NCI-H2081 treated with DMSO at 0.1 percent for 48 hours (cell line): ENCODE data around the gene EXD1.
"Not testable (repeated sequence)": the region's sequence is repeated elsewhere in the genome, so short reads cannot be mapped to it uniquely, and the experiment has no call there.

Experiments
- DNase-seq: peaks from one replicate; lab custom pipeline; 2025; lab: John Stamatoyannopoulos, UW

The EXD1 gene

DNA sequence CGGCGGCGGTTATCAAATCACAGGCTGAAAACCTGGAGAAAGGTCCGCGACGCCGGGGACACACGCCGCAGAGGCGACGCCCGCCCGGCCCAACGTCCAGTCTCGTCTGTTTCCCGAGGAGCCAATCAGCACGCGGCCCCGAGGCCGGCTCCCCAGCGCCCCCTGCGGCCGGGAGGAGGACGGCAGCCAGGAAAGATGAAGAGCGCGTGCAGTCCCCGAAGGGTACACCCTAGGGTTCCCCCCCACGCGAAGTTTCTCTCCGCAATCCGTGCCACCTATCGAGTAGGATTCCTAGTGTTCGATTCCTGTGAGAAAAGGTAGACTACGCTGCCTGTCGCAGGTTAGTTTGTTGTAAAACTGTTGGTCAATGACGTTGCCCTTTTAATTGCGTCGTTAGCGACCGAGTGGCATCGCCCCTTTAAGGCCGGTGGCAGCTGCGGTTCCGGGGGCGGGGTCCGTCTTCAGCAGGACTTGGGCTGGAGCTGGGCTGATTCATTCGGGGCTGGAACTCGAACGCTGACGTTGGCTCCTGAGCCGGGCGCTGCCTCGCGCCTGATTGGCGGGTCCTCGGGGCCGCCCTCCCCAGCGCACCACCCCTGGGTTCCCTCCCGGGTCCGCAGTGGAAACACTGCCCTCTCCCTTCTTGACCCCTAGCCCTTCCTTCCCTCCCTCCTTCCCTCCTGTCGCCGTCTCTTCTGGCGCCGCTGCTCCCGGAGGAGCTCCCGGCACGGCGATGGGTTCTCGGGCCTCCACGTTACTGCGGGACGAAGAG, at the start of gene EXD1, which contains the start of gene CHP1:
EXD1 (minus strand) TSS at position 108 of the 772 bp plus-strand sequence. CDS start 4,182 bp downstream, outside the sequence.
CHP1 (plus strand) TSS at position 619 of the 772 bp plus-strand sequence; CDS start at position 734, 115 bp downstream.
- DNase-seq: peak; percentile 78

- no peak for DNase-seq
These were observed 49.2 kb upstream of the EXD1 start for GRCh38 chr15:41279535-41280283.

- DNase-seq: no peak
These were observed 47.8 kb upstream of the EXD1 start for GRCh38 chr15:41278319-41278718.

DNA sequence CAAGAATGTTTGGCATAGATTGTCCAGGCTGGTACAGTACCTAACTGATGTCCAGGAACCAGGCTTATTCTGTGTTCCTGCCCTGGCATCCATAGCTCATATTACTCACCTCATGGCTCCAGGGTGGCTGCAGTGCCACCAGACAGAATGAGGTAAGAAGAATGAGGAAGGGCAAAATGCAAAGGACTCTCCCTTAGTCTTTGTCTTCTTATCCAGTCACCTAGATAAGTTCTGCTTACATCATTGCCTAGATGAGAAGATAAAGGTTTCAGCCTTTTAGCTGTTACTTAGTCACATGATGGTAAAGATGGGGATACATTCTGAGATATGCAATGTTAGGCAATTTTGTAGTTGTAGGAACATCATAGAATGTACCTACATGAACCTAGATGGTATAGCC, 46.3 kb upstream of the EXD1 start:
- no peak for DNase-seq

- no peak for DNase-seq
These were observed 39.3 kb upstream of the EXD1 start for GRCh38 chr15:41269887-41270286.

- no peak for DNase-seq
These were observed 33.4 kb upstream of the EXD1 start for GRCh38 chr15:41263891-41264351.

DNA sequence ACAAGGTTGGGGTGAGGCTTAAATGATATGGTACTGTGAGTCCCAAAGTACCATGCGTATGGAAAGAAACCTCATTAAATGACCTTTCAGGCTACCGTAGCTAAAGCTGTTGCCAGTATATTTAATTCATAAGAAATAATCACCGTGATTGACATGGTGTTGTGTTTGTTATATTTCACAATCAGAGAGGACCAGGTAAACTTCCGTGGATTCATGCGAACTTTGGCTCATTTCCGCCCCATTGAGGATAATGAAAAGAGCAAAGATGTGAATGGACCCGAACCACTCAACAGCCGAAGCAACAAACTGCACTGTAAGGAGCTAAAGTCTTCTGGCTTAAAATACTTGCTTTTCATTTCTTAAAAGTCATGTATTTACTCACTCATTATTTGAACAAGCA, 32.0 kb upstream of the EXD1 start:
- no peak for DNase-seq

DNA sequence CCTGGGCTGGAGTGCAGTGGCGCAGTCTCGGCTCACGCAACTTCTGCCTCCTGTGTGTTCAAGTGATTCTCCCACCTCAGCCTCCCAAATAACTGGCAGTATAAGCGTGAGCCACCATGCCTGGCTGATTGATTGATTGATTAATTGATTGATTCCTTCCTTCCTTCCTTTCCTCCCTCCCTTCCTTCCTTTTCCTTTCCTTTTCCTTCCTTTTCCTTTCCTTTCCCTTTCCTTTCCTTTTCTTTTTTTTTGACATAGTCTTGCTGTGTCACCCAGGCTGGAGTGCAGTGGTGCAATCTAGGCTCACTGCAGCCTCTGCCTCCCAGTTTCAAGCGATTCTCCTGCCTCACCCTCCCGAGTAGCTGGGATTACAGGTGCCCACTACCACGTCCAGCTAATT, 30.4 kb upstream of the EXD1 start:
- DNase-seq: not testable (repeated sequence)

- DNase-seq: no peak
These were observed 29.1 kb upstream of the EXD1 start for GRCh38 chr15:41259546-41260189.

GRCh38 chr15:41258750-41259471, 28.4 kb upstream of the EXD1 start:
- DNase-seq: no peak

DNA sequence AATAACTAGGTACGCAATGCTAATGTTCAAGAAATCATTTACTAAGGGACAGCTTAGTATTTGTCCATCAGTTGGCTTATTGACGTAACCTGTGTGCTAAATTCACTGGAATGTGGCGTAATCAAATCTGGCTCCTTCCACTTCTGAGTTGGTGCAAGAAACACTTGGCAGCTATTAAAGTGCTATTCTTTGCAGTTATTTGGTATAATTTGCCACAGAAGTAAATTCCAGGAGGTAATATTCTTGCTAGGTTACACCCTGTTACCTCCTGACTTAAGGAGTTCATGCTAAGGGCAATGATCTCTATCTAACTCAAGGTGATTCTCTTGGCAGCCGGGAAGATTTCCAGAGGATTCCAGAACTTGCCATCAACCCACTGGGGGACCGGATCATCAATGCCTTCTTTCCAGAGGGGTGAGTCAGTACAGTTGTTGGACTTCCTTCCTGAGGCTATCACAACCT, 26.1 kb upstream of the EXD1 start:
- no peak for DNase-seq

DNA sequence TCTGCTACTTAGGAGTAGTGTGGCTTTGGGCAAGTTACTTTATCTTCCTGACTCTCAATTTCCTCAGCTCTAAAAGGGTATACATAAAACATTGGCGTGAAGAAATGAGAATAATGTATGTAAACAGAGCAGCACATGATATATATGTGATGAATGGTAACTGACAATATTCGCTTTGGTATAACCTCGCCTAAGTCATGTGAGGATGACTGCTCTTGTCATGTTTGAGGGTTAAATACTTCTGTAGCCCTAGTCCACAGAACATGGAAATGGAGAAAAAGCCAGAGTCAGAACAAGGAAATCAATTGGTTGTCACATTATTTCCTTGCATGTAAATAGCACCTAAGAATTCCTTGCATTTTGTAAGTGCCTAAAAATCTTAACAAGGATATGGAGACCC, 25.5 kb upstream of the EXD1 start:
- no peak for DNase-seq

GRCh38 chr15:41254560-41254959, 24.0 kb upstream of the EXD1 start:
- DNase-seq: no peak

GRCh38 chr15:41251411-41251810, 20.9 kb upstream of the EXD1 start:
- DNase-seq: no peak

DNA sequence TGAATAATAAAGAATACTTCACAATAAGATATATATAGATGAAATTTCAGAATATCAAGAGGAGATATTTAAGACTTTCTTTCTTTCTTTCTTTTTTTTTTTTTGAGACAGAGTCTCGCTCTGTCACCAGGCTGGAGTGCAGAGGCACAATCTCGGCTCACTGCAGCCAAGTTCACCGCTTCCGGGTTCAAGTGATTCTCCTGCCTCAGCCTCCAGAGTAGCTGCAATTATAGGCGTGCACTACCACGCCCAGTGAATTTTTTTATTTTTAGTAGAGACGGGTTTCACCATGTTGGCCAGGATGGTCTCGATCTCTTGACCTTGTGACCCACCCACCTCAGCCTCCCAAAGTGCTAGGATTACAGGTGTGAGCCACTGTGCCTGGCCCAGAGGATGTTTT, 20.2 kb upstream of the EXD1 start:
- DNase-seq: not testable (repeated sequence)

DNA sequence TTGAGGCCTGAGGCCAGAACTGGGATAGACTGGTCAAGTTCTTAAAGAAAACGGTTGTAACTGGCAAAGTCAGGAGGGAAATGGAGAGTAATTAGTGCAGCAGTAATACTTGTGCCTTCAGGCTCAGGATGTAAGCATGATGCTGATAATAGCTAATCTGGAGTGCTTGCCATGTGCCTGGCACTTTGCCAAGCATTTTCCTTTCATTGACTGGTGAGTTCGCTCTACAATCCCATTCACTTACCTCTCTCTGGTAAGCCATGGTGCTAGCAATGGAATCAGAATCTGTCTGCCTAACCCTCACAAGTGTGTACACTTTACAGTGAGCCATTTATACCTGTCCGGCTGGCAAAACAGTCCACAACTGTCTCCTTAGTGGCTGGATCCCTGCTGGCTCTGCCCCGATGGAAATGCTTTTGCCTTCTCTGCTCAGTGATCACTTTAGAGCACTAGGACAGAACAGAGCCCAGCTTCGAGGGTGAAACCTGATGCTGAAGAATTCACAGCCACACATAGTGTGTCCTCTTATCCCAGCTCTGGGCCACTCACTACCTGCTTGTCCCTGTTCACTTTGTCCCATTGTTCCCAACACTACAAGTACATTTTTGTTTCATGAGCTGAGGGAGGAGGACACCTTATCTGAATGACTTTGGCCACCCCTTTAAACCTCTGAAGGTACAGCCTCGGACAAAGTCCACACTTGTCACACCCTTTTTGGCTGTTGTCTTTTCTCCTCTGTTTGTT, 10.8 kb upstream of the EXD1 start:
- peak; percentile 29 for DNase-seq

- DNase-seq: no peak
These were observed 7.5 kb upstream of the EXD1 start for GRCh38 chr15:41238100-41238499.

- no peak for DNase-seq
These were observed 5.4 kb upstream of the EXD1 start for GRCh38 chr15:41235929-41236328.

- not testable (repeated sequence) for DNase-seq
These were observed 4.7 kb upstream of the EXD1 start for GRCh38 chr15:41235228-41235627.

GRCh38 chr15:41233367-41233771, 2.8 kb upstream of the EXD1 start:
- no peak for DNase-seq
